ENCODE results near the gene ZNHIT1.

GRCh38 chr7:101179713-101180112 lies 38.3 kb upstream of the ZNHIT1 start:
- no peak for TF ChIP-seq CTCF (IDR thresholded peaks at IDR 0.05)
- TF ChIP-seq EZH2 (IDR thresholded peaks at IDR 0.05) = no peak
